HEK293 (cell line): ENCODE data around the gene PRKRA.

Experiments
- CTCF ChIA-PET: fragments of 350-600 bp; formaldehyde crosslinking; extraction: SDS; loops from one replicate; lab custom pipeline; 2021; ENCODE audit warnings: antibody characterized with exemption; lab: Yijun Ruan, JAX
- POLR2A ChIA-PET: fragments of 300-600 bp; formaldehyde crosslinking; extraction: SDS; loops from one replicate; lab custom pipeline; 2020; ENCODE audit warnings: antibody characterized with exemption, inconsistent platforms; lab: Yijun Ruan, JAX
- H3K27ac ChIP-seq: fragments of 200-500 bp; sonication (Bioruptor generic); 2 replicates; pipeline ENCODE4 v1.5.1; 2014; ENCODE audit warnings: low read depth, low read length, control low read depth, inconsistent platforms; ENCODE audit errors: extremely low read depth
- H3K36me3 ChIP-seq, 2 experiments: fragments of 200-500 bp in 1 of 2; sonication (Bioruptor generic) in 1 of 2; 1 replicate in 1 of 2; 2 replicates in 1 of 2; pipeline ENCODE4 v1.5.1; 2014 to 2017; ENCODE audit warnings: inconsistent platforms in 2 of 2, low read length in 2 of 2; ENCODE audit not compliant: control insufficient read depth in 2 of 2, insufficient read depth in 1 of 2
- H3K4me1 ChIP-seq: fragments of 200-500 bp; sonication (Bioruptor generic); 2 replicates; pipeline ENCODE4 v1.5.1; 2014; ENCODE audit warnings: mild to moderate bottlenecking, low read length, inconsistent platforms; ENCODE audit not compliant: control insufficient read depth, insufficient read depth
- H3K4me3 ChIP-seq: 2 replicates; pipeline ENCODE4 v1.5.1; 2011; ENCODE audit warnings: low read depth, mild to moderate bottlenecking, control low read depth, low read length, moderate library complexity
- H3K9me3 ChIP-seq: fragments of 200-500 bp; sonication (Bioruptor generic); 2 replicates; pipeline ENCODE4 v1.5.1; 2014; ENCODE audit warnings: low read depth, low read length, inconsistent platforms; ENCODE audit not compliant: control insufficient read depth, insufficient read depth
- AEBP2 ChIP-seq: fragments of 450-650 bp; formaldehyde crosslinking; IDR thresholded peaks from 2 replicates; pipeline ENCODE4 v1.5.1; 2016; ENCODE audit warnings: missing biosample characterization, missing genetic modification characterization, borderline replicate concordance
- BCL11B ChIP-seq: fragments of 450-650 bp; formaldehyde crosslinking; IDR thresholded peaks from 2 replicates; pipeline ENCODE4 v1.5.1; 2016; ENCODE audit warnings: low read depth, missing biosample characterization, missing genetic modification characterization
- HOXD13 ChIP-seq: sonication (generic); formaldehyde crosslinking; IDR thresholded peaks from 2 replicates; pipeline ENCODE4 v1.8.0; 2022; ENCODE audit warnings: missing genetic modification reagents, borderline replicate concordance
- PRDM1 ChIP-seq: fragments of 450-650 bp; formaldehyde crosslinking; IDR thresholded peaks from 2 replicates; pipeline ENCODE4; 2016; ENCODE audit warnings: missing biosample characterization, missing genetic modification characterization
- PRDM6 ChIP-seq: fragments of 450-650 bp; formaldehyde crosslinking; IDR thresholded peaks from 2 replicates; pipeline ENCODE4 v1.5.1; 2017; ENCODE audit warnings: missing biosample characterization, missing genetic modification characterization
- RBAK ChIP-seq: fragments of 450-650 bp; formaldehyde crosslinking; IDR thresholded peaks from 2 replicates; pipeline ENCODE4 v1.5.1; 2016; ENCODE audit warnings: missing biosample characterization, missing genetic modification characterization
- REPIN1 ChIP-seq: fragments of 450-650 bp; formaldehyde crosslinking; IDR thresholded peaks from 2 replicates; pipeline ENCODE4 v1.5.1; 2017; ENCODE audit warnings: missing biosample characterization, missing genetic modification characterization, low read depth
- TSHZ1 ChIP-seq: fragments of 450-650 bp; formaldehyde crosslinking; IDR thresholded peaks from 2 replicates; pipeline ENCODE4 v1.5.1; 2016; ENCODE audit warnings: missing biosample characterization, missing genetic modification characterization, borderline replicate concordance
- ZBTB48 ChIP-seq: fragments of 450-650 bp; formaldehyde crosslinking; IDR thresholded peaks from 2 replicates; pipeline ENCODE4 v1.5.1; 2016; ENCODE audit warnings: missing biosample characterization, missing genetic modification characterization
- ZNF132 ChIP-seq: fragments of 450-650 bp; formaldehyde crosslinking; IDR thresholded peaks from 2 replicates; pipeline ENCODE4 v1.5.1; 2017; ENCODE audit warnings: missing biosample characterization, missing genetic modification characterization, borderline replicate concordance
- ZNF18 ChIP-seq: fragments of 450-650 bp; formaldehyde crosslinking; IDR thresholded peaks from 2 replicates; pipeline ENCODE4 v1.5.1; 2016; ENCODE audit warnings: missing biosample characterization, missing genetic modification characterization
- ZNF202 ChIP-seq: fragments of 450-650 bp; formaldehyde crosslinking; IDR thresholded peaks from 2 replicates; pipeline ENCODE4 v1.5.1; 2016; ENCODE audit warnings: missing biosample characterization, missing genetic modification characterization, borderline replicate concordance
- ZNF292 ChIP-seq: fragments of 450-650 bp; formaldehyde crosslinking; IDR thresholded peaks from 2 replicates; pipeline ENCODE4 v1.5.1; 2016; ENCODE audit warnings: low read depth, missing biosample characterization, missing genetic modification characterization, borderline replicate concordance
- ZNF354C ChIP-seq: fragments of 450-650 bp; formaldehyde crosslinking; IDR thresholded peaks from 2 replicates; pipeline ENCODE4 v1.5.1; 2016; ENCODE audit warnings: missing biosample characterization, missing genetic modification characterization, low read depth, borderline replicate concordance
- ZNF362 ChIP-seq: fragments of 450-650 bp; formaldehyde crosslinking; IDR thresholded peaks from 2 replicates; pipeline ENCODE4 v1.5.1; 2016; ENCODE audit warnings: missing biosample characterization, missing genetic modification characterization
- ZNF366 ChIP-seq: fragments of 450-650 bp; formaldehyde crosslinking; conservative IDR thresholded peaks from 2 replicates; pipeline ENCODE4 v1.5.1; 2016; ENCODE audit warnings: missing biosample characterization, missing genetic modification characterization
- ZNF426 ChIP-seq: fragments of 450-650 bp; formaldehyde crosslinking; IDR thresholded peaks from 2 replicates; pipeline ENCODE4 v1.5.1; 2017; ENCODE audit warnings: missing biosample characterization, missing genetic modification characterization, mild to moderate bottlenecking, inconsistent platforms, moderate library complexity
- ZNF501 ChIP-seq: fragments of 450-650 bp; formaldehyde crosslinking; IDR thresholded peaks from 2 replicates; pipeline ENCODE4 v1.5.1; 2016; ENCODE audit warnings: missing biosample characterization, missing genetic modification characterization
- ZNF629 ChIP-seq: fragments of 450-650 bp; formaldehyde crosslinking; IDR thresholded peaks from 2 replicates; pipeline ENCODE4 v1.5.1; 2017; ENCODE audit warnings: missing biosample characterization, missing genetic modification characterization
- ZNF76 ChIP-seq: fragments of 450-650 bp; formaldehyde crosslinking; IDR thresholded peaks from 2 replicates; pipeline ENCODE4; 2016; ENCODE audit warnings: low read depth, missing biosample characterization, missing genetic modification characterization, borderline replicate concordance

The PRKRA gene

GRCh38 chr2:178388287-178388686 lies 62.7 kb downstream of the PRKRA start (continued):
- TF ChIP-seq ZNF18 (tag by site-specific recombination) (no peak), ZNF202 (tag by site-specific recombination) (no peak), ZNF426 (tag by site-specific recombination) (no peak), AEBP2 (tag by site-specific recombination) (no peak), ZNF354C (no peak), HOXD13 (no peak), ZBTB48 (tag by site-specific recombination) (no peak), TSHZ1 (no peak), ZNF292 (tag by site-specific recombination) (no peak), ZNF76 (tag by site-specific recombination) (no peak), BCL11B (tag by site-specific recombination) (no peak), REPIN1 (tag by site-specific recombination) (no peak), ZNF501 (tag by site-specific recombination) (no peak)

- no peak overlapping the region for H3K4me3 ChIP-seq
- ChIA-PET CTCF (interaction anchor here (0.5 to 1.1 kb wide), 2 partner anchors 9 to 255 kb away, joined by 3 read pairs; no protein-coding TSS in a partner anchor), POLR2A (no interaction called here)
- H3K9me3 ChIP-seq, result no peaks in the 10 kb centered on the region
- TF ChIP-seq ZNF629 (tag by site-specific recombination) (no peak), ZNF366 (tag by site-specific recombination) (no peak), ZNF362 (tag by site-specific recombination) (no peak), PRDM6 (tag by site-specific recombination) (no peak), ZNF132 (no peak), RBAK (no peak), PRDM1 (tag by site-specific recombination) (no peak)
- peaks cover 0 to 45% of the 10 kb centered on the region in 2 experiments; a peak in 1 of 3 replicates for H3K36me3 ChIP-seq
- no peaks in the 10 kb centered on the region for H3K4me1 ChIP-seq
- no peak overlapping the region for H3K27ac ChIP-seq
Measured at GRCh38 chr2:178386986-178387597, 63.9 kb downstream of the PRKRA start.
